HL-60 (cell line): ENCODE data around the gene RAC2.

Source experiments
- GABPA ChIP-seq: IDR thresholded peaks from 2 replicates; pipeline ENCODE4 v1.6.1; 2012; ENCODE audit warnings: low read depth
- POLR2AphosphoS5 ChIP-seq: IDR thresholded peaks from 2 replicates; pipeline ENCODE4 v1.6.1; 2012; ENCODE audit warnings: low read depth
- SPI1 ChIP-seq: IDR thresholded peaks from 2 replicates; pipeline ENCODE4 v1.6.1; 2012; ENCODE audit warnings: low read depth, mild to moderate bottlenecking, borderline replicate concordance
- TF ChIP-seq, protein P1 (sequence below): IDR thresholded peaks from one replicate; pipeline ENCODE4 v1.5.1; 2011; ENCODE audit warnings: low read length, control low read depth, inconsistent platforms; ENCODE audit not compliant: insufficient read depth

DNA sequence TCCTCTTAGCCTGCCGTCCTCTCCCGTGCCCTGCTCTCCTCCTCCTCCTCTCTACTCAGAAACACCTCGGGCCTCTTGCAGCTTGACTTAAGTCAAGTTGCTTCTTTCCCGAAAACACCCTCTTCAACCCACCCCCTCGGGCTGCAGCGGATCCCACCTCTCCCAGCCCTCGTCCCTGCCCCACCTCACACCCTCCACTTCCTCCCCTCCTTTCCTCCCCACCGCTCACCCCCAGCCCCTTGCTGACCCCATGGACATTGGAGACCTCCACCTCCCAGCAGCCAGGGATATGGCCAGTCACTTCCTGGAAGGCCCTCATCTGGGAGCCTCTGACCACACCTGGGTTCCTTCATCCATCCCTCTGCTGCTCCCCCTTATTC, 29.8 kb upstream of the RAC2 start:
- no peak for TF ChIP-seq SPI1
- TF ChIP-seq, protein P1, sequence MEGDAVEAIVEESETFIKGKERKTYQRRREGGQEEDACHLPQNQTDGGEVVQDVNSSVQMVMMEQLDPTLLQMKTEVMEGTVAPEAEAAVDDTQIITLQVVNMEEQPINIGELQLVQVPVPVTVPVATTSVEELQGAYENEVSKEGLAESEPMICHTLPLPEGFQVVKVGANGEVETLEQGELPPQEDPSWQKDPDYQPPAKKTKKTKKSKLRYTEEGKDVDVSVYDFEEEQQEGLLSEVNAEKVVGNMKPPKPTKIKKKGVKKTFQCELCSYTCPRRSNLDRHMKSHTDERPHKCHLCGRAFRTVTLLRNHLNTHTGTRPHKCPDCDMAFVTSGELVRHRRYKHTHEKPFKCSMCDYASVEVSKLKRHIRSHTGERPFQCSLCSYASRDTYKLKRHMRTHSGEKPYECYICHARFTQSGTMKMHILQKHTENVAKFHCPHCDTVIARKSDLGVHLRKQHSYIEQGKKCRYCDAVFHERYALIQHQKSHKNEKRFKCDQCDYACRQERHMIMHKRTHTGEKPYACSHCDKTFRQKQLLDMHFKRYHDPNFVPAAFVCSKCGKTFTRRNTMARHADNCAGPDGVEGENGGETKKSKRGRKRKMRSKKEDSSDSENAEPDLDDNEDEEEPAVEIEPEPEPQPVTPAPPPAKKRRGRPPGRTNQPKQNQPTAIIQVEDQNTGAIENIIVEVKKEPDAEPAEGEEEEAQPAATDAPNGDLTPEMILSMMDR, result no peak
- TF ChIP-seq GABPA, result no peak
- TF ChIP-seq POLR2AphosphoS5, result no peak
